Adrenal gland (tissue), 12 donors: Measurements from ENCODE around the gene SASH1. TPM values are rescaled to one million over a fixed set of nuclear protein-coding genes. Genes with fewer than 3 reads are reported as not detected.

Experiments used
- DNase-seq, 7 donors: peaks; one replicate each; pipeline ENCODE4 v3.0.0-alpha.2; 2019 to 2020
- H3K27ac ChIP-seq, 5 donors: fragments of 200-600 bp; sonication (generic) in 4 of 5; 1 replicate in 3 of 5; 2 replicates in 2 of 5; pipeline versions ENCODE4 v1.5.1 to v1.8.0; 2016 to 2020; ENCODE audit warnings: mild to moderate bottlenecking in 1 of 5
- H3K27me3 ChIP-seq: fragments of 200-600 bp; 2 replicates; pipeline ENCODE4 v1.8.0; 2021
- H3K36me3 ChIP-seq, 2 donors: fragments of 200-600 bp; replicated peaks in 1 of 2; 1 replicate in 1 of 2; 2 replicates in 1 of 2; pipeline versions ENCODE4 v1.5.1 to v1.8.0; 2018 to 2022
- H3K4me1 ChIP-seq, 2 donors: fragments of 200-600 bp; replicated peaks in 1 of 2; 1 replicate in 1 of 2; 2 replicates in 1 of 2; pipeline versions ENCODE4 v1.5.1 to v1.8.0; 2018 to 2021
- H3K4me3 ChIP-seq, 4 donors: fragments of 200-600 bp; sonication (generic) in 3 of 4; one replicate each; pipeline ENCODE4 v1.5.1; 2016 to 2018
- H3K9me3 ChIP-seq, 3 donors: fragments of 200-600 bp; sonication (generic) in 1 of 3; replicated peaks in 1 of 3; 1 replicate in 2 of 3; 2 replicates in 1 of 3; pipeline versions ENCODE4 v1.5.1 to v1.8.0; 2016 to 2021
- CTCF ChIP-seq, 6 experiments: fragments of 450-650 bp in 4 of 6; fragments of 200-600 bp in 2 of 6; sonication (generic) in 1 of 6; IDR thresholded peaks; 1 replicate in 5 of 6; 2 replicates in 1 of 6; pipeline versions ENCODE4 v1.5.1 to v1.8.0; 2016 to 2021; ENCODE audit warnings: antibody characterized with exemption in 6 of 6, mild to moderate bottlenecking in 2 of 6, moderate library complexity in 1 of 6
- POLR2A ChIP-seq, 2 donors: fragments of 450-650 bp; IDR thresholded peaks; one replicate each; pipeline ENCODE4 v1.6.1; 2017; ENCODE audit warnings: antibody characterized with exemption in 2 of 2, mild to moderate bottlenecking in 2 of 2, moderate library complexity in 1 of 2
- WGBS, 4 donors: extraction: QIAGEN DNeasy Blood & Tissue Kit in 2 of 4; methylation state at CpG; one replicate each; pipeline versions ENCODE4 v1.1.5 to v1.1.7; 2013 to 2017; 5-methylcytosine and 5-hydroxymethylcytosine counted together
- intact Hi-C, 2 donors: fragments of 100-400 bp; cut with DNase I; formaldehyde crosslinking; loops; one replicate each; pipeline versions ENCODE4 v1.14.1 to v1.15.0; 2022 to 2023
- polyA plus RNA-seq, 3 donors: library from polyadenylated mRNA; stranded (reverse); fragments of 200-250 nt in 2 of 3; fragments of 350-450 nt in 1 of 3; fragmentation: Illumina TruSeq in 1 of 3; extraction: RNeasy Lipid Tissue Mini Kit (QIAGEN cat#74804) in 1 of 3; gene quantifications; one replicate each; pipeline ENCODE4 v1.2.3, GENCODE V29; 2013 to 2014
- total RNA-seq, 9 donors: library from RNA; depleted of rRNA in 4 of 9; stranded (reverse); fragments of >200 nt in 4 of 9; fragments of 120-200 nt in 1 of 9; fragmentation: NEBNext Ultra II Directional in 1 of 9; extraction: Animal tissue kit (Norgen Biotek cat#: 25700) in 1 of 9; gene quantifications; one replicate each; pipeline versions ENCODE4 v1.1.0 to v1.2.4, GENCODE V29; 2013 to 2023
- donor health status: healthy with polysubstance abuse.
- donor health status: Bipolar disorder and iron deficiency.
- donor health status: DM: yes; HTN: yes; CAD: no.
- donor health status: DM: no; HTN: no; CAD: no.
- donor health status: DM: no; HTN: no; CAD: no.
- donor health status: DM: yes; HTN: yes; CAD: no.

Gene SASH1
- total and polyA plus RNA-seq, 12 donors, result 5.5 to 30.7 (median 16.7) TPM

GRCh38 chr6:148535976-148536375 lies 193.3 kb downstream of the SASH1 start:
- peaks cover 0 to 49% of the 10 kb centered on the region in 2 donors for H3K36me3 ChIP-seq
- TF ChIP-seq CTCF (IDR thresholded peaks at IDR 0.05), result no peak
- no peak for TF ChIP-seq POLR2A (IDR thresholded peaks at IDR 0.05)
- no peaks in the 10 kb centered on the region for H3K27me3 ChIP-seq
- 85 to 96% (median 89%) methylated on average over 3 of the region's 3 CpGs for WGBS, 4 donors
- intact Hi-C loops, result no loop called here
- H3K27ac ChIP-seq, result no peak overlapping the region
- no peaks in the 10 kb centered on the region for H3K9me3 ChIP-seq
- peaks cover 0 to 4% of the 10 kb centered on the region in 2 donors for H3K4me1 ChIP-seq
- no peak overlapping the region for H3K4me3 ChIP-seq
- no peak for DNase-seq

DNA sequence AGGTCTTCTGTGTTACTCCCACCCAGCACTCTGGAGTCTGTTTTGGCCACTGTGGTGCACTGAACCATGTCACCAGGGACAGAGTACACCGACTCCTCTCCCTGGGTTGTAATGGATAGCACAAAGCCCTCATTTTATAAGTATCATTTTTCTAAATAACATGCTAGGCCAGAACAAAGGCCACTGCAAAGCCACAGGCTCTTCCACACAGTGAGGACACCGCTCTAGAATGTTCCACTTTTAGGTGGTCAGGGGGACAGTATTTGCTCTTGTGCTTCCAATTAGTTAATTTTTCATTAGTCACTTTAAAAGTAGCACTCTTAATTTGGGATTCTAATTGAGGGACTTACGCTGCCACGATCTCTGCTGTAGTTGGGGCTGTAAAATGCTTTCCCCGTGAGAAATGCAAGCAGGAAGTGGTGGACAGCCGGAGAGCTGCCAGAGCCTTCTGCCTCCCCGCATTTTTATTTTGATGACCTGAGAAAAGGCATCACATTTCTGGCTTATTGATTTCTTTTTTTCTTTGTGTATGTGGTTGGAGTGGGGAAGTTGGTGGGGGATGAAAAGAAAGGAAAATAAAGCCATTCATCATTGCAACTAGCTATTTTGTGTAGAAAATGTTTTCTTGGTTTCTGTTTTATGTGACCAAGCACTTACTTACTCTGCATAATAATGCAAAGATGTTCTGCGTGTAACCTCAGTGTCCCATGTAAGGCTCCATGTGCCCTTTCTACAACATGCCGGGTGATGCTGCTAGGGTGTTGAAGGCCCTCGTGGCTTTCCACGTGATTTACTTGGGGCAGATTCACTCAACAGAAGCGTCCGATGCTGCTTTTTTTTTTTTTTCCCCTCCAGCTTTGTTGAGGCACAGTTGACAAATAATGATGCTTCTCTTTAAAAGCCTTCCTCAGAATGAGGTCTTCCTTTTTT lies 195.9 kb downstream of the SASH1 start:
- Histone ChIP-seq H3K27ac (peak overlapping the region in 2 of 5 donors; percentile 63 to 65), H3K36me3 (peaks cover 0 to 51% of the 10 kb centered on the region in 2 donors), H3K4me1 (no peaks in the 10 kb centered on the region), H3K9me3 (no peaks in the 10 kb centered on the region), H3K27me3 (no peaks in the 10 kb centered on the region), H3K4me3 (peak overlapping the region in 1 of 4 donors; percentile 3)
- intact Hi-C loops, result no loop called here
- DNase-seq, result peak in 1 of 7 donors; percentile 46
- no peak for TF ChIP-seq POLR2A (IDR thresholded peaks at IDR 0.05)
- no peak for TF ChIP-seq CTCF (IDR thresholded peaks at IDR 0.05)
- WGBS, 4 donors, result 64 to 70% (median 67%) methylated on average over 13 of the region's 13 CpGs

DNA sequence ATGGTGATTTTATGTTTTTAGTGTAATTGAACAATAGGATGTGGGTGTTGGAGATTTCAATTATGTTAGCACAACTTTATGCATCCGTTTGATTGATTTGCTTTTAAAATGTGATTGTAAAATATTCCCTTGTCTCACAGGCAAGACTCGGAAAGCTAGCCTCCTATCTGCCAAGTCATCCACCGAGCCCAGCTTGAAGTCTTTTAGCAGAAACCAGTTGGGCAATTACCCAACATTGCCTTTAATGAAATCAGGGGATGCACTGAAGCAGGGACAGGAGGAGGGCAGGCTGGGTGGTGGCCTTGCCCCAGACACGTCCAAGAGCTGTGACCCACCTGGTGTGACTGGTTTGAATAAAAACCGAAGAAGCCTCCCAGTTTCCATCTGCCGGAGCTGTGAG lies 200.9 kb downstream of the SASH1 start:
- 82 to 87% (median 83%) methylated on average over 6 of the region's 6 CpGs for WGBS, 4 donors
- H3K36me3 ChIP-seq, result peaks cover 0 to 57% of the 10 kb centered on the region in 2 donors

More for the DNA sequence above, 200.9 kb downstream of the SASH1 start:
- Histone ChIP-seq H3K9me3 (no peaks in the 10 kb centered on the region), H3K27me3 (no peaks in the 10 kb centered on the region), H3K4me1 (no peaks in the 10 kb centered on the region), H3K4me3 (no peak overlapping the region), H3K27ac (no peak overlapping the region)
- no peak for DNase-seq
- intact Hi-C loops, result no loop called here
- TF ChIP-seq POLR2A (IDR thresholded peaks at IDR 0.05) (no peak), CTCF (IDR thresholded peaks at IDR 0.05) (no peak)
